HG03571 (cell line): ENCODE data around the gene NEUROD1.
"Not testable (repeated sequence)": the region's sequence is repeated elsewhere in the genome, so short reads cannot be mapped to it uniquely, and the experiment has no call there.

Experiments used
- ATAC-seq: cut with Tn5 transposase; IDR thresholded peaks from one replicate; pipeline ENCODE4 v1.9.1; 2021; ENCODE audit not compliant: unreplicated experiment

Gene NEUROD1

GRCh38 chr2:181680055-181680936 is at the start of gene NEUROD1:
Gene NEUROD1 (minus strand): TSS chr2:181680517. CDS start chr2:181678860, 1,657 bp downstream.
- no peak for ATAC-seq

- no peak for ATAC-seq
Observed at GRCh38 chr2:181725476-181725875, 45.2 kb upstream of the NEUROD1 start.

DNA sequence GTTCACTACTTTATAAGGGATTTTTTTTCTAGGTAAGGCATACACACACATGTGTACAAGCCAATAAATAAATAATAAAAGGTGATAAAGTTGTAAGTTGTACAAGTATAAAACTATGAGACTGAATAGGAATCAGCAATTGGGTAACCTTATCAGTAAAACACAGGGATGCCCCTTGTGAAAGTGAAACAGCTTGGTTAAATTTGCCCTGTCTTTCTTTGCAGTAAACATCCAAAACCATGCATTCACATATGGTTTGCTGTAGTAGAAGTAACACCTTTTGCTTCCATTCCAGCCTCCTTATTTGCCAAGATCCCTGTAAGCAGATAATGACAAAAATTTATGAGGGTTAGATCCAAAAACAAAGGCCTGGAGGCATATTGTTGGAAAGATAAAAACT is 44.3 kb upstream of the NEUROD1 start:
- no peak for ATAC-seq

GRCh38 chr2:181723731-181724130 is 43.4 kb upstream of the NEUROD1 start:
- no peak for ATAC-seq

GRCh38 chr2:181715033-181715630 is 34.8 kb upstream of the NEUROD1 start:
- peak; percentile 93 for ATAC-seq

DNA sequence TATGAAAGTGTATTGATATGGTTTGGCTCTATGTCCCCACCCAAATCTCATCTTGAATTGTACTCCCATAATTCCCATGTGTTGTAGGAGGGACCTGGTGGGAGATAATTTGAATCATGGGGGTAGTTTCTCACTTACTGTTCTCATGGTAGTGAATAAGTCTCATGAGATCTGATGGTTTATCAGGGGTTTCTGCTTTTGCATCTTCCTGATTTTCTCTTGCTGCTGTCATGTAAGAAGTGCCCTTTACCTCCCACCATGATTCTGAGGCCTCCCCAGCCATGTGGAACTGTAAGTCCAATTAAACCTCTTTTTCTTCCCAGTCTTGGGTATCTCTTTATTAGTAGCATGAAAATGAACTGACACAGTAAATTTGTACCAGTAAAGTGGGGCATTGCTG is 30.7 kb upstream of the NEUROD1 start:
- ATAC-seq, result not testable (repeated sequence)

DNA sequence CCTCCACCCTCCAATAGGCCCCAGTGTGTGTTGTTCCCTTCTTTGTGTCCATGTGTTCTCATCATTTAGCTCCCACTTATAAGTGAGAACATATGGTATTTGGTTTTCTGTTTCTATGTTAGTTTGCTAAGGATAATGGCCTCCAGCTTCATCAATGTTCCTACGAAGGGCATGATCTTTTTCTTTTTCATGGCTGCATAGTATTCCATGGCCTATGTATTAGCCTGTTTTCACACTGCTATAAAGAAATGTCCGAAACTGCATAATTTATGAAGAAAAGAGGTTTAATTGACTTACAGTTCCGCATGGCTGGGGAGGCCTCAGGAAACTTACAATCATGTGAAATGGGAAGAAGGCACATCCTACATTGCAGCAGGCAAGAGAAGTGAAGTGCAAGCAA is 22.2 kb upstream of the NEUROD1 start:
- not testable (repeated sequence) for ATAC-seq

DNA sequence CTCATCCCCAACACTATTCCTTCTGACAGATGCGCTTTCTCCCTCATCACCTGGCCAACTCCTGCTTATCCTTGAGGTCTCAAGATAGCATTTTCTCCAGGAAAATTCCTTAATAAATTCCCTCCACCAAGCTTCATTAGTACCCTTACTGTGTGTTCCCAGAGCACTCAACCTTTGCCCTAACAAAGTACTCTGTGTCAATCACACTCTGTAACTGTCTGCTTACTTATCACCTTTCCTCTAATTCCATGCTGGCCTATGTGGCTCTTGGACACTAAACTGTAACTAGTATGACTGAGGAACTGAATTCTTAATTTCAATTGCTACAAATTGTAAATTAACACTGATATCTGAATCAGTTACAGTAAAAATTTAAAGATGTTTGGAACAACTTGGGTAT is 17.9 kb upstream of the NEUROD1 start:
- no peak for ATAC-seq

DNA sequence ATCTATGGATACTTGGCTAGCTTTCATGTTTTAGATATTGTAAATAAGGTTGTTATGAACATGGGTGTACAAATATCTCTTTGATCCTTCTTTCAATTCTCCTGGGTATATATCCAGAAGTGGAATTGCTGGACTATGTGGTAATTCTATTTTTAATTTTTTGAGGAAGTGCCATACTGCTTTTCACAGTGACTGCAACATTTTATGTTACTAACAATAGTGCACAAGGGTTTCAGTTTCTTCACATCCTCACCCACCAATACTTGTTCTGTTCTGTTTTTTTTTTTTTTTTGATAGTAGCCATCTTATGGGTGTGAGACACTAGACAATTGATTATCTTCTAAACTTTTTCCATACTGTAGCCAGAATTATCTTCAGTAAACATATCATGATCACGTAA is 17.3 kb upstream of the NEUROD1 start:
- ATAC-seq, result no peak

DNA sequence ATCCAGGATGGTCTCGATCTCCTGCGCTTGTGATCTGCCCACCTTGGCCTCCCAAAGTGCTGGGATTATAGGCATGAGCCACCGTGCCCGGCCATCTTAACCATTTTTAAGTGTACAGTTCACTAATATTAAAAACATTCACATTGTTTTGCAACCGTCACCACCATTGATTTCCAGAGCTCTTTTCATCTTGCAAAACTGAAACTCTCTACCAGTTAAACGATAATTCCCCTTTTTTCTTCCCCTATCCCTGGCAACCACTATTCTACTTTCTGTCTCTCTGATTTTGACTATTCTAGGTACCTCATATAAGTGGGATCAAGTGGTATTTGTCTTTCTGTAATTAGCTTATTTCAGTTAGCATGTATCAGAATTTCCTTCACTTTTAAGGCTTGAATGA is 16.8 kb upstream of the NEUROD1 start:
- ATAC-seq, result no peak

GRCh38 chr2:181694271-181694670 is 14.0 kb upstream of the NEUROD1 start:
- ATAC-seq, result no peak

- no peak for ATAC-seq
Observed at GRCh38 chr2:181690860-181691259, 10.5 kb upstream of the NEUROD1 start.

DNA sequence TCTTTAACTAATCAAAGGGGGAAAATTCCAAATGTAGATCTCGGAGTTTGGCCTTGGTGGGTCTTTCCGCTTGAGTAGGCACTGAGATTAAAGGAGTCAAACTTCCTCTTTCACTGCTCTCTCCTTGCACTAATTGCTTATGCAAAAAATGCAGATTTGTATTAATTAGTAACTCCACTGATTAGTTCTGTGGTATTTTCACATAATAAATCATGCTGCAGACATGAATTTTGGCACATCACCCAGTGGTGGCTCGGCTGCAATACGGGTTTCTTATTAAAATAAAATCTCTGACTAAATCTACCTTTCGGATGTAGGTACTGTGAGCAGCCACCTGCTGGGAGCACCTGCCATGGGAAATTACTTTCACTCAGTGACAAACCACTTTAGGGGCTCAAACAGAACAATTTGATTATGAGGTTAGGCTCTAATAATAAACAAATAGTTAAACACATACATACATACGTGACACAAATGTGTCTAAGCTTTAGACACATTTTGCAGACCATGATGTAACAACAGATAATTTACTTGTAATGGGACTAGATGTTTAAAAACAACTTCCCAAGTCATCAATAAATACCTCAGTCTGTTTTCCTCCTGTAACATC is 6.4 kb upstream of the NEUROD1 start:
- ATAC-seq, result no peak

GRCh38 chr2:181685150-181685688 is 4.9 kb upstream of the NEUROD1 start:
- no peak for ATAC-seq

DNA sequence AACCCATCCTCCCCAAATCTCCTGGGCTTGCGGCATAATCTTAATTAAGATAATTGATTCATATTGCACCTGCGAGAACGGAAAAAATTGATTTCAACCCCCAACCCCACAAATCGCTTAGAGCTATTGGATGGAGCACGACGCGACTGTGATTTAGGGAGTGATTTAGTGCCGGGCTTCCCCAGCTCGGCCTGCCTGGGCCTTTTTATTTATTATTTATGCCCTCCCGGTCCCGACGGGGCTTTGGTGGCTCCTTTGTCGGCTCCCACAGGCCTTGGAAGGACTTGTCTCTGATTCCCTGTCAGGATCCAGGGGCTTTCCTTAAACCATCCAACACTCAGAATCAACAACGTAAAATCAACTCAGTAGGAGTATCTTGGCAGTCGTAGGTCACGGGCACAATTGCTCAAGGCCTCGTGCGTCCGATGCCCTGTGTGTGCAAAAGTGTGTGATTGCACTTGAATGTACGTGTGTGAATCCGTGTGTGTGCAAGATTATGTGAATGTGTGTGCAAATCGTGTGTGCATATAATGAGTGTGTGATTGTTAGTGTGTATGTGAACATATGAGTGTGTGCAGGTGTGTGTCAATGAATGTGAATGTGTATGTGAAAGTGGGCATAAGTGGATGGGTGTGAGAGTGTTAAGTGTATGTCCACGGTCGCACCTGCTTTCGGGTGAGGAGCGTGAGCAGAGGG is 4.3 kb upstream of the NEUROD1 start:
- ATAC-seq, result no peak

GRCh38 chr2:181683518-181684453 is 3.5 kb upstream of the NEUROD1 start:
- ATAC-seq, result no peak

DNA sequence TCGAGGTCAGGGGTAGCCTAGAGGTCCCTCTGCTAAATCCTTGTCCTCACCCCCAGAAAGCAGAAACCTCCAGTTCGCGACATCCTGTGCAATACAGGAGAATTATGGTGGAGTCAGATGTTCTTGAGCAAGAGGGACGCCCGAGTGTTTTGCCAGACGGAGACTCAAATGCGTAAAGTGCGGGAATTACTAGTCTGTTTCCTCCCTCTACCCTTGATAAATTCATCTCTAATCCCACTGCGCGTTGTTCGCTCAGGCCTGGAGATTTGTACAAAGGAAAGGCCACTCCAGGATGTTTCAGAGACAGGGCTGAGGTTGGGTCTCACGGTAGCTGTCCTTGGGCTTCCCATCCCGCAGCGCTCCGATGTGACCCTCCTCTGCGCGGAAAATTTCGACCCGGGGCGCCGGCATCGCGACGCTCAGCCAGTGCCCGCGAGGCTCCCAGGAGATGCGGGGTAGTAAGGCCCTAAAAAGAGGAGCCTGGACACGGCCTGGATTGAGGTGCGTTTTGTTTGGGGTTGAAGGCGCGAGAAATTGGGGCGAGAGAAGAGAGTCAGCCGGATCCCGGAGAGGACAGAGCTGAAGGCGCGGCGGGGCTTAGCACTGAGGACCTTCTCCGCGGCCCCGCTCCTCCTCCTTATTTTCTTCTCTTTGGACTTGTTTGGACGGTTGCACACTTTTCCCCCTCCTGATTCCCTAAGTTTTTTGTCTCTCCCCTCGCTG is 2.6 kb upstream of the NEUROD1 start:
- ATAC-seq, result no peak

DNA sequence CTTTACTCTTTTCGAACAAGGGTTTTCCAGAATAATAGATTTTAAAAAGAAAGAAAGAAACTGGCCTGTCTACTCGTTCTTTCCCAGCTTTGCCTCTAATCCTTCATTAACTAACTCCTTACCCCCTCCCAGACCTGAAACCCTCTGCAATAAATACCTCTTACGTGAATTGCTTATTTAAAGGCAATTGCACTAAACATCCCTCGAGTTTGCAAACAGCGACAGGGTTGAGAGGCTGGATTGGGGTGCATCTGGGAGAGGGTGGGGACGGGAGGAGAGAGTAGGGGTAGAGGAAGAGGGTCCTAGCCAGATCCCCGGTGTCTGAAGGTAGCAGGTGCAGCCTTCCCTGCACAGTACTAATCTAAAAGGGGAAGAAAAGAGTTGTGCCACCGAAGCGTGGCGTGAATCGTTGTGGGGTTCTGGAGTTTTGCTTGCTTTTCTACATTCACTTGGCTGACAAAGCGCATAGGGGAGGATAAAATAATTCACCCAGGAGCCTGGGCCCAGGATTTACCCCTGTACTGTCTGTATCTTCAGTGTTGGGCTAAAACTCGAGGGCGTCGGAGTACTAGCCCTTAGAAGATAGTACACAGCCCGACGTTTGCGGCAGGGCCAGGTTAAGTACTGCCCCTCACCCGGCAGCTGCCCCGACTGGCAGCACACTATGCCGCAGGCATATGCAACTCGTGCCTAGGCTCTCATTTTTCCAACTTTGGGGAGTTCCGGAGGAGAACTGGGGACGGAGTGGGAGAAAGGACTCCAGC is 1.9 kb upstream of the NEUROD1 start:
- ATAC-seq, result no peak
